MM.1S (cell line): ENCODE results near the gene AADACL4.
"Not testable (repeated sequence)": the region's sequence is repeated elsewhere in the genome, so short reads cannot be mapped to it uniquely, and the experiment has no call there.

Experiments used
- DNase-seq: peaks from one replicate; pipeline ENCODE4 v3.0.0-alpha.2; 2015
- H2AFZ ChIP-seq: fragments of 300-600 bp; sonication (generic); 2 replicates; pipeline ENCODE4 v1.6.0; 2016; ENCODE audit warnings: antibody characterized with exemption, low read length
- H3F3A ChIP-seq: fragments of 300-600 bp; sonication (generic); 2 replicates; pipeline ENCODE4 v1.6.1; 2016; ENCODE audit warnings: mild to moderate bottlenecking, antibody characterized with exemption, low read length, moderate library complexity, mixed read lengths; ENCODE audit not compliant: insufficient read depth
- H3K27ac ChIP-seq: fragments of 300-600 bp; sonication (generic); 2 replicates; pipeline ENCODE4 v1.5.1; 2016; ENCODE audit warnings: mild to moderate bottlenecking, low read length
- H3K27me3 ChIP-seq: fragments of 300-600 bp; sonication (generic); replicated peaks from 2 replicates; pipeline ENCODE4 v1.6.0; 2016; ENCODE audit warnings: low read length; ENCODE audit not compliant: insufficient read depth
- H3K36me3 ChIP-seq: fragments of 300-600 bp; sonication (generic); replicated peaks from 2 replicates; pipeline ENCODE4 v1.6.1; 2016; ENCODE audit warnings: mild to moderate bottlenecking, low read length, mixed read lengths; ENCODE audit not compliant: insufficient read depth
- H3K4me1 ChIP-seq: fragments of 300-600 bp; sonication (generic); 2 replicates; pipeline ENCODE4 v1.6.1; 2016; ENCODE audit warnings: low read length, mixed read lengths
- H3K4me2 ChIP-seq: fragments of 300-600 bp; sonication (generic); 2 replicates; pipeline ENCODE4 v1.6.0; 2016; ENCODE audit warnings: low read depth, low read length
- H3K4me3 ChIP-seq: fragments of 300-600 bp; sonication (generic); 2 replicates; pipeline ENCODE4 v1.5.1; 2016; ENCODE audit warnings: low read length, mixed read lengths
- H3K79me2 ChIP-seq: fragments of 300-600 bp; sonication (generic); 2 replicates; pipeline ENCODE4 v1.6.1; 2016; ENCODE audit warnings: mixed run types, low read length, mixed read lengths
- H3K9ac ChIP-seq: fragments of 300-600 bp; sonication (generic); 2 replicates; pipeline ENCODE4 v1.6.1; 2016; ENCODE audit warnings: low read length, mixed read lengths
- H3K9me2 ChIP-seq: fragments of 300-600 bp; sonication (generic); replicated peaks from 2 replicates; pipeline ENCODE4 v1.6.1; 2016; ENCODE audit warnings: mild to moderate bottlenecking, low read length, mixed read lengths; ENCODE audit not compliant: insufficient read depth
- H3K9me3 ChIP-seq: fragments of 300-600 bp; sonication (generic); replicated peaks from 2 replicates; pipeline ENCODE4 v1.6.1; 2016; ENCODE audit warnings: mild to moderate bottlenecking, low read length, mixed read lengths; ENCODE audit not compliant: insufficient read depth
- H4K20me1 ChIP-seq: fragments of 300-600 bp; sonication (generic); 2 replicates; pipeline ENCODE4 v1.6.1; 2016; ENCODE audit warnings: mild to moderate bottlenecking, low read length, moderate library complexity, mixed read lengths; ENCODE audit not compliant: insufficient read depth
- CTCF ChIP-seq: fragments of 300-600 bp; sonication (generic); IDR thresholded peaks from 2 replicates; pipeline ENCODE4 v1.5.1; 2016; ENCODE audit warnings: antibody characterized with exemption, low read length, mixed read lengths
- EZH2 ChIP-seq: fragments of 300-600 bp; sonication (generic); optimal IDR thresholded peaks from 2 replicates; pipeline ENCODE3; 2017; ENCODE audit warnings: low read depth, mild to moderate bottlenecking, antibody characterized with exemption, low read length, mixed read lengths
- EZH2phosphoT487 ChIP-seq: fragments of 300-600 bp; sonication (generic); IDR thresholded peaks from 2 replicates; pipeline ENCODE4 v1.6.1; 2018; ENCODE audit warnings: antibody characterized with exemption, low read length

AADACL4 gene

DNA sequence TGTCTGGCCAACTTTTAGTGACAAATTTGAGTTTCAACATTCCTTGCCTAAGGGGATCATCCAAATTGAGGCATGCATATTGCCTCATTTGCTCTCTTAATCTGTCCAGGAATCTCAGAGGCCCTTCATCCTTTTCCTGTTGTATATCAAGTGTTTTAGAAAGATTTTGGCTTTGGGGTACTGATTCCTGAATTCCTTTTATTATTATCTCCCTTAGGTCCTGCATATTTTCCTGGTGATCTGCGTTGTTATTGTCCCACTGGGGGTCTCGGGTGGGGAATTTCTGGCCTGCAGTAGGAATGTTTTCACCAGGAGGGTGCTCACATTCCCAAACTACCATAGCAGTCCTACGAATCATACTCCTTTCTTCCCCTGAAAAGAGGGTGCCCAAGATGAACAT, 67.7 kb downstream of the AADACL4 start:
- H3K27me3 ChIP-seq, result no peaks in the 10 kb centered on the region; the same call in 1 of the 2 replicates
- H3K79me2 ChIP-seq, result no peaks in the 10 kb centered on the region
- H3K36me3 ChIP-seq, result no peaks in the 10 kb centered on the region
- H3K27ac ChIP-seq, result no peak overlapping the region
- no peak overlapping the region for H3K4me3 ChIP-seq
- TF ChIP-seq EZH2 (no peak), CTCF (no peak), EZH2phosphoT487 (no peak)
- H2AFZ ChIP-seq, result no peak overlapping the region
- H3K4me2 ChIP-seq, result no peak overlapping the region
- no peaks in the 10 kb centered on the region for H3K9me2 ChIP-seq
- H4K20me1 ChIP-seq, result no peaks in the 10 kb centered on the region
- no peaks in the 10 kb centered on the region for H3K9me3 ChIP-seq
- no peaks in the 10 kb centered on the region for H3F3A ChIP-seq
- no peak for DNase-seq
- no peaks in the 10 kb centered on the region for H3K4me1 ChIP-seq
- H3K9ac ChIP-seq, result no peak overlapping the region

- no peak overlapping the region for H3K4me2 ChIP-seq
- no peaks in the 10 kb centered on the region for H3F3A ChIP-seq
- H3K9ac ChIP-seq, result no peak overlapping the region
- H2AFZ ChIP-seq, result no peak overlapping the region
- no peak overlapping the region for H3K4me3 ChIP-seq
- H3K36me3 ChIP-seq, result no peaks in the 10 kb centered on the region
- H3K9me2 ChIP-seq, result no peaks in the 10 kb centered on the region
- no peak for TF ChIP-seq EZH2
- no peak for TF ChIP-seq CTCF
- TF ChIP-seq EZH2phosphoT487, result no peak
- no peaks in the 10 kb centered on the region for H3K79me2 ChIP-seq
- H3K4me1 ChIP-seq, result no peaks in the 10 kb centered on the region
- H3K27ac ChIP-seq, result no peak overlapping the region
- no peaks in the 10 kb centered on the region for H4K20me1 ChIP-seq
- no peaks in the 10 kb centered on the region; the same call in 1 of the 2 replicates for H3K27me3 ChIP-seq
- H3K9me3 ChIP-seq, result no peaks in the 10 kb centered on the region
- no peak for DNase-seq
Measured at GRCh38 chr1:12712076-12712475, 68.2 kb downstream of the AADACL4 start.

DNA sequence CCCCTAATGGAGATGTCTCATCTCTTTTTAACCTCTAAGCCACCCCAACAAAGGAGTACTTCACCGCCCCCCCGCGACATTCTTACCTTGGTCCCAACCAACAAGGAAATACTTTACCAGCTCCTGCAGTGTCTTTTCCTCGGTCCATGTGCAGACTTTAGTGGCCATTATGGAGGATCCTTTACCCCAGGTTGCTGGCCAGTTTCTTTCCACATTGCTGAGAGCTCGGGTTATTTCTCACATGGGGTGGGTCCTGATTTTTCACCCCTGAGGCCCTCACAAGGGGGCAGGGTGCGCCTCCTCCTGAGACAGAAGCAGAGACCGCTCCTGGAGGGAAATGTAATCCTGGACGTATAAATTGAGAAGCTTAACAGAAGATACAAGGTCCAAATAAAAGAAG, 69.0 kb downstream of the AADACL4 start:
- DNase-seq, result no peak
- Histone ChIP-seq H3K27ac (no peak overlapping the region), H3K79me2 (no peaks in the 10 kb centered on the region), H3K9ac (no peak overlapping the region), H3K4me3 (no peak overlapping the region), H3K36me3 (no peaks in the 10 kb centered on the region), H3K4me1 (no peaks in the 10 kb centered on the region), H3K27me3 (no peaks in the 10 kb centered on the region; the same call in 1 of the 2 replicates), H4K20me1 (no peaks in the 10 kb centered on the region), H3K9me2 (no peaks in the 10 kb centered on the region), H3F3A (no peaks in the 10 kb centered on the region), H3K9me3 (no peaks in the 10 kb centered on the region), H2AFZ (no peak overlapping the region), H3K4me2 (no peak overlapping the region)
- TF ChIP-seq EZH2, result no peak
- no peak for TF ChIP-seq EZH2phosphoT487
- TF ChIP-seq CTCF, result no peak

- not testable (repeated sequence) for H3K9me2 ChIP-seq, H3K9ac ChIP-seq, H3K4me2 ChIP-seq, H3K79me2 ChIP-seq, H3K27me3 ChIP-seq, H3K9me3 ChIP-seq, H3K27ac ChIP-seq, H3K4me3 ChIP-seq, H4K20me1 ChIP-seq, DNase-seq, H3K36me3 ChIP-seq, H3F3A ChIP-seq, H3K4me1 ChIP-seq, H2AFZ ChIP-seq
Measured at GRCh38 chr1:12713651-12714050, 69.8 kb downstream of the AADACL4 start.
